Esophagus (tissue), 2 donors: ENCODE results near the gene KRABD2.
"Not testable (repeated sequence)": the region's sequence is repeated elsewhere in the genome, so short reads cannot be mapped to it uniquely, and the experiment has no call there.

Experiments
- H3K27ac ChIP-seq, 2 donors: one replicate each; pipeline ENCODE4 v1.5.1; 2013; ENCODE audit warnings: low read depth in 2 of 2, mild to moderate bottlenecking in 2 of 2, inconsistent platforms in 1 of 2, low read length in 1 of 2, moderate library complexity in 1 of 2
- H3K27me3 ChIP-seq, 2 donors: one replicate each; pipeline ENCODE4 v1.6.1; 2013; ENCODE audit warnings: low read length in 2 of 2, control low read depth in 1 of 2, mild to moderate bottlenecking in 1 of 2; ENCODE audit not compliant: insufficient read depth in 2 of 2, control insufficient read depth in 1 of 2
- H3K36me3 ChIP-seq, 2 donors: one replicate each; pipeline ENCODE4 v1.6.1; 2013; ENCODE audit warnings: low read length in 1 of 2; ENCODE audit not compliant: control insufficient read depth in 2 of 2, insufficient read depth in 2 of 2
- H3K4me1 ChIP-seq, 2 donors: one replicate each; pipeline ENCODE4 v1.6.1; 2013; ENCODE audit warnings: low read length in 1 of 2; ENCODE audit not compliant: control insufficient read depth in 2 of 2, insufficient read depth in 2 of 2
- H3K4me3 ChIP-seq, 2 donors: one replicate each; pipeline ENCODE4 v1.5.1; 2013; ENCODE audit warnings: low read length in 2 of 2, mild to moderate bottlenecking in 2 of 2, low read depth in 1 of 2, moderate library complexity in 1 of 2
- H3K9me3 ChIP-seq, 2 donors: one replicate each; pipeline ENCODE4 v1.6.1; 2013; ENCODE audit warnings: mild to moderate bottlenecking in 2 of 2, low read depth in 1 of 2, low read length in 1 of 2, moderate library complexity in 1 of 2; ENCODE audit not compliant: control insufficient read depth in 2 of 2, insufficient read depth in 1 of 2
- WGBS, 2 donors: extraction: QIAGEN DNeasy Blood & Tissue Kit; methylation state at CpG; one replicate each; pipeline ENCODE4 v1.1.7; 2013; 5-methylcytosine and 5-hydroxymethylcytosine counted together
- donor health status: healthy with polysubstance abuse.
- donor health status: Bipolar disorder and iron deficiency.

Gene KRABD2

GRCh38 chr17:8354236-8354635, 22.3 kb downstream of the KRABD2 start:
- H3K27ac ChIP-seq, result no peak overlapping the region

GRCh38 chr17:8353736-8354135, 22.8 kb downstream of the KRABD2 start:
- 77 to 81% methylated on average over 7 of the region's 7 CpGs for WGBS, 2 donors
- no peaks in the 10 kb centered on the region for H3K36me3 ChIP-seq
- H3K9me3 ChIP-seq, result no peaks in the 10 kb centered on the region
- no peak overlapping the region for H3K27ac ChIP-seq
- no peaks in the 10 kb centered on the region for H3K4me1 ChIP-seq
- H3K27me3 ChIP-seq, result no peaks in the 10 kb centered on the region
- H3K4me3 ChIP-seq, result no peak overlapping the region

More at GRCh38 chr17:8354236-8354635, 22.3 kb downstream of the KRABD2 start:
- H3K9me3 ChIP-seq, result no peaks in the 10 kb centered on the region
- no peaks in the 10 kb centered on the region for H3K4me1 ChIP-seq
- H3K27me3 ChIP-seq, result no peaks in the 10 kb centered on the region
- 69 to 74% methylated on average over 8 of the region's 8 CpGs for WGBS, 2 donors
- H3K4me3 ChIP-seq, result no peak overlapping the region
- no peaks in the 10 kb centered on the region for H3K36me3 ChIP-seq

GRCh38 chr17:8350339-8350738, 26.2 kb downstream of the KRABD2 start:
- no peaks in the 10 kb centered on the region for H3K36me3 ChIP-seq
- H3K27me3 ChIP-seq, result no peaks in the 10 kb centered on the region
- no peak overlapping the region for H3K27ac ChIP-seq
- WGBS, 2 donors, result 59 to 74% methylated on average over 7 of the region's 7 CpGs
- no peak overlapping the region for H3K4me3 ChIP-seq
- H3K9me3 ChIP-seq, result no peaks in the 10 kb centered on the region
- peaks cover 0 to 7% of the 10 kb centered on the region in 2 donors for H3K4me1 ChIP-seq

- H3K9me3 ChIP-seq, H3K27me3 ChIP-seq, H3K4me3 ChIP-seq, H3K36me3 ChIP-seq: not testable (repeated sequence)
- Histone ChIP-seq H3K27ac (peak overlapping the region in 1 of 2 donors; percentile 0), H3K4me1 (peaks cover 0 to 13% of the 10 kb centered on the region in 2 donors)
- WGBS, 2 donors, result 59 to 64% methylated on average over 15 to 25 of the region's 25 CpGs
Measured at GRCh38 chr17:8347001-8347400, 29.5 kb downstream of the KRABD2 start.

GRCh38 chr17:8345951-8346665, 30.4 kb downstream of the KRABD2 start:
- Histone ChIP-seq H3K9me3 (no peaks in the 10 kb centered on the region), H3K36me3 (no peaks in the 10 kb centered on the region), H3K4me3 (no peak overlapping the region), H3K27ac (peak overlapping the region; percentile 75 to 85), H3K4me1 (peaks cover 0 to 13% of the 10 kb centered on the region in 2 donors), H3K27me3 (no peaks in the 10 kb centered on the region)
- 41 to 55% methylated on average over 5 of the region's 5 CpGs for WGBS, 2 donors

- 53 to 73% methylated on average over 6 of the region's 6 CpGs for WGBS, 2 donors
- H3K4me1 ChIP-seq, result peaks cover 0 to 13% of the 10 kb centered on the region in 2 donors
- H3K27ac ChIP-seq, result peak overlapping the region; percentile 75 to 84
- no peaks in the 10 kb centered on the region for H3K9me3 ChIP-seq
- H3K4me3 ChIP-seq, result no peak overlapping the region
- no peaks in the 10 kb centered on the region for H3K27me3 ChIP-seq
- H3K36me3 ChIP-seq, result no peaks in the 10 kb centered on the region
Measured at GRCh38 chr17:8345052-8345690, 31.3 kb downstream of the KRABD2 start.

- H3K27me3 ChIP-seq, result no peaks in the 10 kb centered on the region
- WGBS, 2 donors, result 72 to 74% methylated on average over 4 of the region's 4 CpGs
- no peaks in the 10 kb centered on the region for H3K36me3 ChIP-seq
- no peak overlapping the region for H3K4me3 ChIP-seq
- H3K27ac ChIP-seq, result no peak overlapping the region
- H3K9me3 ChIP-seq, result no peaks in the 10 kb centered on the region
- peaks cover 0 to 13% of the 10 kb centered on the region in 2 donors for H3K4me1 ChIP-seq
Measured at GRCh38 chr17:8341456-8341855, 35.0 kb downstream of the KRABD2 start.

- Histone ChIP-seq H3K27ac (no peak within 1 kb of the TSS), H3K9me3 (no peaks in the 10 kb centered on the region), H3K36me3 (no peaks in the 10 kb centered on the region), H3K4me1 (no peaks in the 10 kb centered on the region), H3K27me3 (no peaks in the 10 kb centered on the region), H3K4me3 (no peak within 1 kb of the TSS)
- WGBS, 2 donors, result 80% methylated on average over 2 of the region's 2 CpGs
Measured at GRCh38 chr17:8339540-8339939, 37.0 kb downstream of the KRABD2 start, which contains the start of gene ODF4. Gene ODF4 (plus strand): TSS chr17:8339840. CDS start chr17:8340052, 212 bp downstream.

GRCh38 chr17:8338753-8339140, 37.8 kb downstream of the KRABD2 start:
- Histone ChIP-seq H3K27me3 (no peaks in the 10 kb centered on the region), H3K4me3 (no peak overlapping the region), H3K27ac (no peak overlapping the region), H3K36me3 (no peaks in the 10 kb centered on the region), H3K9me3 (no peaks in the 10 kb centered on the region), H3K4me1 (no peaks in the 10 kb centered on the region)
- WGBS, 2 donors, result 86 to 87% methylated on average over 5 of the region's 5 CpGs
